Right lobe of liver (tissue), 4 donors: ENCODE measurements around the gene TP53I11.

Source experiments
- CTCF ChIP-seq, 4 donors: fragments of 200-600 bp in 3 of 4; fragments of 450-650 bp in 1 of 4; IDR thresholded peaks; one replicate each; pipeline versions ENCODE4 v1.5.1 to v1.8.0; 2016 to 2022; ENCODE audit warnings: antibody characterized with exemption in 4 of 4, mild to moderate bottlenecking in 2 of 4
- POLR2A ChIP-seq: fragments of 450-650 bp; IDR thresholded peaks from one replicate; pipeline ENCODE4 v1.6.1; 2017; ENCODE audit warnings: antibody characterized with exemption, mild to moderate bottlenecking
- donor health status: DM: no; HTN: no; CAD: no.
- donor health status: DM: no; HTN: no; CAD: no.
- donor health status: DM: no; HTN: yes; CAD: no.

GRCh38 chr11:44946263-44946662 is 4.4 kb downstream of the TP53I11 start:
- TF ChIP-seq POLR2A: no peak
- TF ChIP-seq CTCF (IDR thresholded peaks at IDR 0.05): no peak
